Tibial nerve (tissue), 4 donors: ENCODE data around the gene DNMT3A. TPM values are rescaled to one million over a fixed set of nuclear protein-coding genes. Genes with fewer than 3 reads are reported as not detected.

Experiments
- DNase-seq, 2 donors: peaks; one replicate each; pipeline ENCODE4 v3.0.0-alpha.2; 2019; ENCODE audit warnings: low spot score in 2 of 2
- H3K27ac ChIP-seq, 4 donors: fragments of 200-600 bp; sonication (generic) in 3 of 4; one replicate each; pipeline ENCODE4 v1.5.1; 2017 to 2019; ENCODE audit warnings: mild to moderate bottlenecking in 1 of 4
- H3K27me3 ChIP-seq, 2 donors: fragments of 200-600 bp; sonication (generic) in 1 of 2; one replicate each; pipeline versions ENCODE4 v1.5.1 to v1.6.0; 2017 to 2019
- H3K36me3 ChIP-seq, 3 donors: fragments of 200-600 bp; sonication (generic); one replicate each; pipeline ENCODE4 v1.5.1; 2018 to 2019
- H3K4me1 ChIP-seq, 4 donors: fragments of 200-600 bp; sonication (generic) in 3 of 4; one replicate each; pipeline ENCODE4 v1.5.1; 2017 to 2019
- H3K4me3 ChIP-seq, 4 donors: fragments of 200-600 bp; sonication (generic) in 3 of 4; one replicate each; pipeline ENCODE4 v1.5.1; 2017 to 2019; ENCODE audit warnings: mild to moderate bottlenecking in 1 of 4, moderate library complexity in 1 of 4
- H3K9me3 ChIP-seq, 4 donors: fragments of 200-600 bp; sonication (generic) in 3 of 4; one replicate each; pipeline ENCODE4 v1.5.1; 2017 to 2019
- EP300 ChIP-seq, 2 donors: sonication (generic); formaldehyde crosslinking; IDR thresholded peaks; one replicate each; pipeline ENCODE4 v1.6.1; 2017; ENCODE audit warnings: antibody characterized with exemption in 2 of 2, mild to moderate bottlenecking in 1 of 2
- POLR2A ChIP-seq, 2 donors: fragments of 450-650 bp; IDR thresholded peaks; one replicate each; pipeline ENCODE4 v1.6.1; 2017; ENCODE audit warnings: antibody characterized with exemption in 2 of 2, mild to moderate bottlenecking in 2 of 2, moderate library complexity in 2 of 2
- WGBS, 2 donors: methylation state at CpG; one replicate each; pipeline ENCODE4 v1.1.5; 2018; 5-methylcytosine and 5-hydroxymethylcytosine counted together
- total RNA-seq, 4 donors: library from RNA; depleted of rRNA; stranded (reverse); fragments of >200 nt; gene quantifications; one replicate each; pipeline ENCODE4 v1.1.0, GENCODE V29; 2016
- TF ChIP-seq, protein P1 (sequence below), 5 experiments: fragments of 200-600 bp in 3 of 5; fragments of 450-650 bp in 2 of 5; sonication (generic) in 3 of 5; IDR thresholded peaks; one replicate each; pipeline ENCODE4 v1.5.1; 2016 to 2019; ENCODE audit warnings: antibody characterized with exemption in 5 of 5, mild to moderate bottlenecking in 3 of 5, moderate library complexity in 2 of 5

Gene DNMT3A
- total RNA-seq, 4 donors from 2014 or later, result 17.4 to 28.4 (median 25.0) TPM

DNA sequence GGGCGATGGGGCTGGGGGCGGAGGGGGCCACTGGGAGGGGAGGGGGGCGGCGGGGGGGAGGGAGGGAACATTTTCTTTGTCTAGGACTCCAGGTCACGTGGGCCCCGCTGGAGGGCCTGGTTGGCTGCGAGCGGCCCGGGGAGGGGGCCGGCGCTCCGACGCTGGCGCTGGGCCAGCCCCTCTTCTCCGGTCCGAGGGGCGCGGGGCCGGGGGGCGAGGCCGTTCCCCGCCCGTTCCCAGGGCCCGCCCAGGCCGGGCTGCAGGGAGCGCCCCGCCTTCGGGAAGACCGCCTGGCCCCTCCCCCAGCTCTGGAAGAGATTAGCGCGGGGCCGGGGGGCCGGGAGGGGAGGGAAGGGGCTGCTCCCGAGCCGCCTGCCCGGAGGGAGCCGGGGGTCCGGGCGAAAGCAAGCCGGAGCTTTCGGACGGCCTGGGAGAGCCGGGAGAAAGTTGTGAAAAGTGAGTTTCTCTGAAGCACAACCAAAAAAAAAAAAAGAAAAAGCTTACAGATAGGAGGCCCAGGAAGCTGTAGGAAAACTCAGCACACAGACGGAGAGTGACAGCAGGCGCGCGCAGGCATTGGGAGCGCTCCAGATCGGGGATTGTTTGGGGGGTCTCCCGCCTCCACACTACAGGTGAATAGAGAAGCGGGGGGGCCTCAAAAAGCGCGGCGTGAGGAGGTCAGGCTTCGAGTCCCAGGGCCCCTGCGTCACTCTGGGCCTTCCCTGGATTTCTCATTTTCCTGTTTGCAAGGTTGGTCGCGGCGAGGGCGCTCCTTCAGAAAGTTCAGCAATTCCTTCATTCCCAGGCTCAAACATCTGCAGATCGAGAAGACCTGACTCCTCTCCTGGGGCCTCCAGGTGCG is 89.2 kb downstream of the DNMT3A start:
- Histone ChIP-seq H3K4me3 (peak overlapping the region; percentile 56 to 67 (median 64)), H3K9me3 (no peaks in the 10 kb centered on the region), H3K27ac (peak overlapping the region; percentile 73 to 86 (median 78)), H3K27me3 (no peaks in the 10 kb centered on the region), H3K4me1 (peaks cover 0 to 37% (median 13%) of the 10 kb centered on the region in 4 donors), H3K36me3 (peaks cover 0 to 32% (median 4%) of the 10 kb centered on the region in 3 donors)
- 10 to 11% methylated on average over 32 to 41 of the region's 62 CpGs for WGBS, 2 donors
- TF ChIP-seq, protein P1, sequence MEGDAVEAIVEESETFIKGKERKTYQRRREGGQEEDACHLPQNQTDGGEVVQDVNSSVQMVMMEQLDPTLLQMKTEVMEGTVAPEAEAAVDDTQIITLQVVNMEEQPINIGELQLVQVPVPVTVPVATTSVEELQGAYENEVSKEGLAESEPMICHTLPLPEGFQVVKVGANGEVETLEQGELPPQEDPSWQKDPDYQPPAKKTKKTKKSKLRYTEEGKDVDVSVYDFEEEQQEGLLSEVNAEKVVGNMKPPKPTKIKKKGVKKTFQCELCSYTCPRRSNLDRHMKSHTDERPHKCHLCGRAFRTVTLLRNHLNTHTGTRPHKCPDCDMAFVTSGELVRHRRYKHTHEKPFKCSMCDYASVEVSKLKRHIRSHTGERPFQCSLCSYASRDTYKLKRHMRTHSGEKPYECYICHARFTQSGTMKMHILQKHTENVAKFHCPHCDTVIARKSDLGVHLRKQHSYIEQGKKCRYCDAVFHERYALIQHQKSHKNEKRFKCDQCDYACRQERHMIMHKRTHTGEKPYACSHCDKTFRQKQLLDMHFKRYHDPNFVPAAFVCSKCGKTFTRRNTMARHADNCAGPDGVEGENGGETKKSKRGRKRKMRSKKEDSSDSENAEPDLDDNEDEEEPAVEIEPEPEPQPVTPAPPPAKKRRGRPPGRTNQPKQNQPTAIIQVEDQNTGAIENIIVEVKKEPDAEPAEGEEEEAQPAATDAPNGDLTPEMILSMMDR (IDR thresholded peaks at IDR 0.05), result no peak
- TF ChIP-seq POLR2A (IDR thresholded peaks at IDR 0.05), result no peak
- DNase-seq, result peak; percentile 32 to 54

GRCh38 chr2:25251422-25252273 is 90.1 kb downstream of the DNMT3A start:
- 5 to 7% methylated on average over 3 to 30 of the region's 52 CpGs for WGBS, 2 donors
- H3K4me3 ChIP-seq, result peak overlapping the region; percentile 56 to 67 (median 64)
- TF ChIP-seq EP300 (IDR thresholded peaks at IDR 0.05) (peak in 1 of 2 donors; percentile 24), POLR2A (IDR thresholded peaks at IDR 0.05) (no peak)
- TF ChIP-seq, protein P1 (IDR thresholded peaks at IDR 0.05), result no peak
- no peak for DNase-seq
- no peaks in the 10 kb centered on the region for H3K27me3 ChIP-seq
- peaks cover 0 to 28% (median 13%) of the 10 kb centered on the region in 4 donors for H3K4me1 ChIP-seq
- no peaks in the 10 kb centered on the region for H3K9me3 ChIP-seq
- H3K27ac ChIP-seq, result peak overlapping the region; percentile 73 to 86 (median 78)
- peaks cover 0 to 41% (median 6%) of the 10 kb centered on the region in 3 donors for H3K36me3 ChIP-seq

DNA sequence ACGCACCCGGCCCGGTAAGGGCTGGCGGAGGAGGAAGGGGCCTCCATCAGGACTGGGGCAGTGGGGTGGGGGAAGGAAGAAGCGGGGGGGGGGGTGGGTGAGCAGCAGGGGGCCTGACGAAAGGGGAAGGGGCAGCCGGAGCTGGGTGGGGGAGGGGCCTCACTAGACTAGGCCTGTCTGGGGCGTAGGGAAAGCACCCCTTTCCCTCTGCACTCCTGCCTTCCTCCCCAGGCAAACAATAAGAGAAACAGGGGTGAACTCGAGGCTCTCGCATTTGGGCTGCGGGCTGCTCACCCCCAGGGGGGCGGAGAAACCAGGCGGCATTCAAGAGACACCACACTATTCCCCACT is 90.7 kb downstream of the DNMT3A start:
- H3K4me3 ChIP-seq, result peak overlapping the region in 2 of 4 donors; percentile 64 to 67
- DNase-seq, result no peak
- peaks cover 0 to 44% (median 12%) of the 10 kb centered on the region in 3 donors for H3K36me3 ChIP-seq
- TF ChIP-seq EP300 (IDR thresholded peaks at IDR 0.05) (no peak), POLR2A (IDR thresholded peaks at IDR 0.05) (no peak)
- TF ChIP-seq, protein P1 (IDR thresholded peaks at IDR 0.05), result no peak
- peaks cover 0 to 28% (median 13%) of the 10 kb centered on the region in 4 donors for H3K4me1 ChIP-seq
- WGBS, 2 donors, result 31 to 39% methylated on average over 7 to 13 of the region's 13 CpGs
- no peaks in the 10 kb centered on the region for H3K9me3 ChIP-seq
- H3K27ac ChIP-seq, result peak overlapping the region; percentile 73 to 86 (median 78)
- no peaks in the 10 kb centered on the region for H3K27me3 ChIP-seq

GRCh38 chr2:25250331-25251070 is 91.2 kb downstream of the DNMT3A start:
- no peak for DNase-seq
- TF ChIP-seq, protein P1 (IDR thresholded peaks at IDR 0.05), result no peak
- no peak for TF ChIP-seq EP300 (IDR thresholded peaks at IDR 0.05)
- TF ChIP-seq POLR2A (IDR thresholded peaks at IDR 0.05), result no peak
- Histone ChIP-seq H3K36me3 (peaks cover 0 to 44% (median 18%) of the 10 kb centered on the region in 3 donors), H3K4me1 (peaks cover 0 to 28% (median 13%) of the 10 kb centered on the region in 4 donors), H3K9me3 (no peaks in the 10 kb centered on the region), H3K27me3 (no peaks in the 10 kb centered on the region), H3K4me3 (no peak overlapping the region), H3K27ac (peak overlapping the region in 3 of 4 donors; percentile 47 to 86 (median 79))
- WGBS, 2 donors, result 70 to 78% methylated on average over 21 to 28 of the region's 28 CpGs
